Right lobe of liver (tissue), 6 donors: ENCODE data around the gene RNF19B. TPM values are rescaled to one million over a fixed set of nuclear protein-coding genes. Genes with fewer than 3 reads are reported as not detected.

Experiments used
- ATAC-seq, 4 donors: fragments of 200-7000 bp; cut with Tn5 transposase; one replicate each; pipeline ENCODE4 v1.9.1; 2020; ENCODE audit warnings: mild to moderate bottlenecking in 4 of 4, moderate library complexity in 4 of 4
- DNase-seq, 3 donors: peaks; one replicate each; pipeline ENCODE4 v3.0.0-alpha.2; 2020
- H3K27ac ChIP-seq, 3 donors: fragments of 200-600 bp; one replicate each; pipeline ENCODE4 v1.8.0; 2022
- H3K27me3 ChIP-seq, 2 donors: fragments of 200-600 bp; one replicate each; pipeline ENCODE4 v1.8.0; 2022
- H3K36me3 ChIP-seq, 4 donors: fragments of 200-600 bp; sonication (generic) in 1 of 4; one replicate each; pipeline versions ENCODE4 v1.5.1 to v1.8.0; 2017 to 2022; ENCODE audit warnings: control low read depth in 1 of 4
- H3K4me1 ChIP-seq, 4 donors: fragments of 200-600 bp; sonication (generic) in 1 of 4; one replicate each; pipeline versions ENCODE4 v1.5.1 to v1.8.0; 2017 to 2022; ENCODE audit warnings: control low read depth in 1 of 4
- H3K4me3 ChIP-seq, 3 donors: fragments of 200-600 bp; one replicate each; pipeline ENCODE4 v1.8.0; 2022
- H3K9me3 ChIP-seq, 4 donors: fragments of 200-600 bp; sonication (generic) in 1 of 4; one replicate each; pipeline versions ENCODE4 v1.5.1 to v1.8.0; 2017 to 2022; ENCODE audit warnings: control low read depth in 1 of 4
- POLR2A ChIP-seq: fragments of 450-650 bp; IDR thresholded peaks from one replicate; pipeline ENCODE4 v1.6.1; 2017; ENCODE audit warnings: antibody characterized with exemption, mild to moderate bottlenecking
- WGBS: methylation state at CpG from one replicate; pipeline ENCODE4 v1.1.6; 2018; ENCODE audit warnings: low coverage, low lambda C conversion rate; ENCODE audit not compliant: insufficient coverage; ENCODE audit errors: missing lambda C conversion rate; 5-methylcytosine and 5-hydroxymethylcytosine counted together
- intact Hi-C, 2 donors: fragments of 100-400 bp; cut with DNase I; formaldehyde crosslinking; loops; one replicate each; pipeline versions ENCODE4 v1.11.2 to v1.14.1; 2022
- total RNA-seq, 6 experiments: library from RNA; depleted of rRNA in 2 of 6; stranded (reverse); fragments of >200 nt in 2 of 6; fragmentation: NEBNext Ultra II Directional in 3 of 6; extraction: Animal tissue kit (Norgen Biotek cat#: 25700) in 3 of 6; gene quantifications; one replicate each; pipeline versions ENCODE4 v1.1.0 to v1.2.4, GENCODE V29; 2016 to 2023
- TF ChIP-seq, protein P1 (sequence below), 4 donors: fragments of 200-600 bp in 3 of 4; fragments of 450-650 bp in 1 of 4; IDR thresholded peaks; one replicate each; pipeline versions ENCODE4 v1.5.1 to v1.8.0; 2016 to 2022; ENCODE audit warnings: antibody characterized with exemption in 4 of 4, mild to moderate bottlenecking in 2 of 4
- donor health status: DM: no; HTN: yes; CAD: no.
- donor health status: DM: no; HTN: no; CAD: no.
- donor health status: DM: no; HTN: no; CAD: no.
- donor health status: DM: no; HTN: yes; CAD: no.
- donor health status: DM: no; HTN: yes; CAD: no.

RNF19B gene
- total RNA-seq, 6 experiments from 2014 or later: 4.6 to 12.1 (median 8.3) TPM

GRCh38 chr1:32966900-32967299, 2.3 kb upstream of the RNF19B start:
- TF ChIP-seq, protein P1, sequence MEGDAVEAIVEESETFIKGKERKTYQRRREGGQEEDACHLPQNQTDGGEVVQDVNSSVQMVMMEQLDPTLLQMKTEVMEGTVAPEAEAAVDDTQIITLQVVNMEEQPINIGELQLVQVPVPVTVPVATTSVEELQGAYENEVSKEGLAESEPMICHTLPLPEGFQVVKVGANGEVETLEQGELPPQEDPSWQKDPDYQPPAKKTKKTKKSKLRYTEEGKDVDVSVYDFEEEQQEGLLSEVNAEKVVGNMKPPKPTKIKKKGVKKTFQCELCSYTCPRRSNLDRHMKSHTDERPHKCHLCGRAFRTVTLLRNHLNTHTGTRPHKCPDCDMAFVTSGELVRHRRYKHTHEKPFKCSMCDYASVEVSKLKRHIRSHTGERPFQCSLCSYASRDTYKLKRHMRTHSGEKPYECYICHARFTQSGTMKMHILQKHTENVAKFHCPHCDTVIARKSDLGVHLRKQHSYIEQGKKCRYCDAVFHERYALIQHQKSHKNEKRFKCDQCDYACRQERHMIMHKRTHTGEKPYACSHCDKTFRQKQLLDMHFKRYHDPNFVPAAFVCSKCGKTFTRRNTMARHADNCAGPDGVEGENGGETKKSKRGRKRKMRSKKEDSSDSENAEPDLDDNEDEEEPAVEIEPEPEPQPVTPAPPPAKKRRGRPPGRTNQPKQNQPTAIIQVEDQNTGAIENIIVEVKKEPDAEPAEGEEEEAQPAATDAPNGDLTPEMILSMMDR (IDR thresholded peaks at IDR 0.05): no peak
- TF ChIP-seq POLR2A: no peak
- no peak for DNase-seq
- H3K4me3 ChIP-seq: no peak overlapping the region
- no peaks in the 10 kb centered on the region for H3K36me3 ChIP-seq
- H3K27me3 ChIP-seq: no peaks in the 10 kb centered on the region
- intact Hi-C loops: no loop called here
- WGBS: 91% methylated on average over 2 of the region's 2 CpGs
- peaks cover 0 to 15% (median 3%) of the 10 kb centered on the region in 4 donors for H3K4me1 ChIP-seq
- ATAC-seq: no peak
- no peak overlapping the region for H3K27ac ChIP-seq
- no peaks in the 10 kb centered on the region for H3K9me3 ChIP-seq

GRCh38 chr1:32965251-32965747, 690 bp upstream of the RNF19B start:
- Histone ChIP-seq H3K4me3 (peak overlapping the region; percentile 82 to 96 (median 87)), H3K27ac (peak overlapping the region; percentile 12 to 92 (median 90)), H3K36me3 (no peaks in the 10 kb centered on the region), H3K9me3 (no peaks in the 10 kb centered on the region), H3K27me3 (no peaks in the 10 kb centered on the region), H3K4me1 (peaks cover 0 to 18% (median 4%) of the 10 kb centered on the region in 4 donors)
- no peak for DNase-seq
- no peak for TF ChIP-seq POLR2A
- TF ChIP-seq, protein P1 (IDR thresholded peaks at IDR 0.05): no peak
- ATAC-seq: no peak
- intact Hi-C loops: no loop called here
- 62% methylated on average over 5 of the region's 5 CpGs for WGBS

DNA sequence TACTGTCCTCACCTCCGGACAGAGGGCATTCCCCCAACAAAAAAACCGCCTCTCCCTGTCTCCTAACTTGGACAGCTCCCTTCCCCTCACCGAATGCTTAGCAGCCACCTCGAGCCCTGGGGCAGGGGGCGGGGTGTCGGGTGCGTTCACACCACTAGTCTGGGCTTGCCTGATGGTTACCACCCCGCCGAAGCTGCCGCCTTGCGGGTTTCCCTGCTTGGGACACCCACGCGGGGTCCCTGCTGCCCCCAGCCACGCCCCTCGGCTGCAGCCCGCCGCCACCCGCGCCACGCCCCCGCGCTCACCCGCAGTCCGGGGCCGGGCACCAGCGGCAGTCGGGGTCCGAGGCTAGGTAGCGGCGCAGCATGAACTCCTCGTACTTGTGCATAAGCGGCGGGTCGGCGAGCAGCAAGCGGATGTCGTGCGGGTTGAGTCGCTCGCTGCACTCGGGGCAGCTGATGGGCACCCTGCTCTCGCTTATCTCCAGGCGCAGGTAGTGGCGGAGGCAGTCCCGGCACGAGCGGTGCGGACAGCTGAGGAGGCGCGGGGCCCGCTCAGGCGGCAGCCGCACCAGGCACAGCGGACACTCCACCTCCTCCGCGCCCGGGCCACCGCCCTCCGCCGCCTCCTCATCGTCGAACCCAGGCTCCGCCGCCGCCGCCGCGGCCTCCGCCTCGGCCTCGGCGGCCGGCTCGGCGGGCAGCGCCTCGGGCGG, 706 bp downstream of the RNF19B start:
- DNase-seq: peak; percentile 75 to 82 (median 76)
- no peaks in the 10 kb centered on the region for H3K36me3 ChIP-seq
- H3K27me3 ChIP-seq: no peaks in the 10 kb centered on the region
- ATAC-seq: peak; percentile 42 to 53 (median 52)
- peaks cover 0 to 18% (median 4%) of the 10 kb centered on the region in 4 donors for H3K4me1 ChIP-seq
- H3K9me3 ChIP-seq: no peaks in the 10 kb centered on the region
- no peak for TF ChIP-seq POLR2A
- TF ChIP-seq, protein P1 (IDR thresholded peaks at IDR 0.05): peak in 1 of 4 donors; percentile 3
- 0% methylated on average over 20 of the region's 78 CpGs for WGBS
- H3K4me3 ChIP-seq: peak overlapping the region; percentile 82 to 96 (median 87)
- intact Hi-C loops: no loop called here
- H3K27ac ChIP-seq: peak overlapping the region; percentile 44 to 90 (median 85)

DNA sequence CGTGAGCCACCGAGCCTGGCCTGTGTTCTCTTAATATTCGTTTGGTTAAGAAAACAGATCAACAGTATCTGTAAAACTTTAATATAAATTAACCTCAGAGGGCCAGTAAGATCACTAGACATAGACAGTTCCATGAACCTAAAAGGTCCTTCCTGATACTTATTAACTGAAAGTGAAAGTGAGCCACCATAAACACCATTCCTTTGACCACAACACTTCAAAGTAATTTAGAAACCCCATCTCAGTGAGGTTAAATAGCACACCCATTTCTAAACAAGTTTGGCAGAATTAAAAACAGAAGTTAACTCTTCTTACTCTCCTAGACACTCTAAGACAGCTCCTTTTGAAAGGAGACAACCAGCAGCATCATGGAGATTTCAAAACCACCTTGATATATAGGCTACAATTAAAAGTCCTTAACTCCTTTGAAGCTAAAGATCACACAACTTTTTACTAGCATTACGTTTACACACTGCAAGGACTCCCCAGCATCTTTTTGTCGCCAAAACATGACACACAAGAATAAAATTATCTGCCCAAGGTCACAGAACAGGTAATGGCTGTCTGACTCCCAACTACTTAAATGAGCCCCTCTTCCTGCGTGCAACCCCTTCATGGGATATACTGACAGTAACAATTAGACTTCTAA, 2.2 kb downstream of the RNF19B start:
- no peak for DNase-seq
- Histone ChIP-seq H3K4me1 (peaks cover 0 to 18% (median 4%) of the 10 kb centered on the region in 4 donors), H3K27me3 (no peaks in the 10 kb centered on the region), H3K9me3 (no peaks in the 10 kb centered on the region), H3K27ac (peak overlapping the region; percentile 17 to 68 (median 55)), H3K4me3 (peak overlapping the region; percentile 82 to 96 (median 87)), H3K36me3 (no peaks in the 10 kb centered on the region)
- WGBS: 10% methylated on average over 6 of the region's 6 CpGs
- TF ChIP-seq, protein P1 (IDR thresholded peaks at IDR 0.05): no peak
- no peak for TF ChIP-seq POLR2A
- intact Hi-C loops: no loop called here
- ATAC-seq: peak in 3 of 4 donors; percentile 18 to 41 (median 19)
